ENCODE results near the gene PLSCR4. TPM values are rescaled to one million over a fixed set of nuclear protein-coding genes. Genes with fewer than 3 reads are reported as not detected.

The PLSCR4 gene
- total RNA-seq, 3 donors from 2014 or later: 62.2 to 85.5 (median 70.5) TPM

- no peak overlapping the region for H3K4me3 ChIP-seq
- H3K27ac ChIP-seq: no peak overlapping the region
- no peaks in the 10 kb centered on the region for H3K4me1 ChIP-seq
- H3K27me3 ChIP-seq: no peaks in the 10 kb centered on the region
- H3K36me3 ChIP-seq: no peaks in the 10 kb centered on the region
- no peak for DNase-seq (ENCODE audit: low spot score in 2 of 2)
- TF ChIP-seq POLR2AphosphoS5 (IDR thresholded peaks at IDR 0.05): no peak
- H3K9me3 ChIP-seq: no peaks in the 10 kb centered on the region
- intact Hi-C loops (cut with DNase I; ENCODE audit: low total_unique reads): no loop called here
Measured at GRCh38 chr3:146271180-146271579, 20.3 kb upstream of the PLSCR4 start.

GRCh38 chr3:146269271-146269670 lies 18.4 kb upstream of the PLSCR4 start:
- TF ChIP-seq POLR2AphosphoS5 (IDR thresholded peaks at IDR 0.05) (no peak), POLR2A (IDR thresholded peaks at IDR 0.05) (no peak), CTCF (IDR thresholded peaks at IDR 0.05) (no peak)
- H3K4me3 ChIP-seq: no peak overlapping the region
- no peaks in the 10 kb centered on the region for H3K4me1 ChIP-seq
- intact Hi-C loops (cut with DNase I; ENCODE audit: low total_unique reads): no loop called here
- no peaks in the 10 kb centered on the region for H3K27me3 ChIP-seq
- H3K9me3 ChIP-seq: no peaks in the 10 kb centered on the region
- no peak for DNase-seq (ENCODE audit: low spot score in 2 of 2)
- H3K36me3 ChIP-seq: no peaks in the 10 kb centered on the region
- H3K27ac ChIP-seq: no peak overlapping the region

GRCh38 chr3:146268535-146269219 lies 17.8 kb upstream of the PLSCR4 start:
- DNase-seq (ENCODE audit: low spot score in 2 of 2): no peak
- intact Hi-C loops (cut with DNase I; ENCODE audit: low total_unique reads): no loop called here
- TF ChIP-seq POLR2AphosphoS5 (IDR thresholded peaks at IDR 0.05): no peak
- no peaks in the 10 kb centered on the region for H3K27me3 ChIP-seq
- H3K27ac ChIP-seq: no peak overlapping the region
- no peaks in the 10 kb centered on the region for H3K9me3 ChIP-seq
- no peak overlapping the region for H3K4me3 ChIP-seq
- no peaks in the 10 kb centered on the region for H3K4me1 ChIP-seq
- no peaks in the 10 kb centered on the region for H3K36me3 ChIP-seq

- no peak overlapping the region for H3K4me3 ChIP-seq
- H3K36me3 ChIP-seq: no peaks in the 10 kb centered on the region
- H3K27ac ChIP-seq: no peak overlapping the region
- H3K4me1 ChIP-seq: no peaks in the 10 kb centered on the region
- intact Hi-C loops (cut with DNase I; ENCODE audit: low total_unique reads): no loop called here
- no peaks in the 10 kb centered on the region for H3K27me3 ChIP-seq
- DNase-seq (ENCODE audit: low spot score in 2 of 2): no peak
- H3K9me3 ChIP-seq: no peaks in the 10 kb centered on the region
- no peak for TF ChIP-seq CTCF (IDR thresholded peaks at IDR 0.05)
- no peak for TF ChIP-seq POLR2AphosphoS5 (IDR thresholded peaks at IDR 0.05)
- no peak for TF ChIP-seq POLR2A (IDR thresholded peaks at IDR 0.05)
Measured at GRCh38 chr3:146265720-146266119, 14.8 kb upstream of the PLSCR4 start.

GRCh38 chr3:146262371-146263110 lies 11.6 kb upstream of the PLSCR4 start:
- Histone ChIP-seq H3K27ac (no peak overlapping the region), H3K4me1 (no peaks in the 10 kb centered on the region), H3K9me3 (no peaks in the 10 kb centered on the region), H3K36me3 (no peaks in the 10 kb centered on the region), H3K4me3 (no peak overlapping the region), H3K27me3 (no peaks in the 10 kb centered on the region)
- TF ChIP-seq POLR2A (IDR thresholded peaks at IDR 0.05) (no peak), CTCF (IDR thresholded peaks at IDR 0.05) (no peak), POLR2AphosphoS5 (IDR thresholded peaks at IDR 0.05) (no peak)
- intact Hi-C loops (cut with DNase I; ENCODE audit: low total_unique reads): no loop called here
- no peak for DNase-seq (ENCODE audit: low spot score in 2 of 2)

- no peaks in the 10 kb centered on the region for H3K4me1 ChIP-seq
- H3K36me3 ChIP-seq: no peaks in the 10 kb centered on the region
- H3K4me3 ChIP-seq: no peak overlapping the region
- no peaks in the 10 kb centered on the region for H3K27me3 ChIP-seq
- no peak for DNase-seq (ENCODE audit: low spot score in 2 of 2)
- H3K9me3 ChIP-seq: no peaks in the 10 kb centered on the region
- no peak overlapping the region for H3K27ac ChIP-seq
- TF ChIP-seq CTCF (IDR thresholded peaks at IDR 0.05): no peak
- TF ChIP-seq POLR2A (IDR thresholded peaks at IDR 0.05): no peak
- no peak for TF ChIP-seq POLR2AphosphoS5 (IDR thresholded peaks at IDR 0.05)
- intact Hi-C loops (cut with DNase I; ENCODE audit: low total_unique reads): no loop called here
Measured at GRCh38 chr3:146259880-146260589, 9.1 kb upstream of the PLSCR4 start.
